ENCODE measurements around the gene ANAPC1.

Gene ANAPC1, protein sequence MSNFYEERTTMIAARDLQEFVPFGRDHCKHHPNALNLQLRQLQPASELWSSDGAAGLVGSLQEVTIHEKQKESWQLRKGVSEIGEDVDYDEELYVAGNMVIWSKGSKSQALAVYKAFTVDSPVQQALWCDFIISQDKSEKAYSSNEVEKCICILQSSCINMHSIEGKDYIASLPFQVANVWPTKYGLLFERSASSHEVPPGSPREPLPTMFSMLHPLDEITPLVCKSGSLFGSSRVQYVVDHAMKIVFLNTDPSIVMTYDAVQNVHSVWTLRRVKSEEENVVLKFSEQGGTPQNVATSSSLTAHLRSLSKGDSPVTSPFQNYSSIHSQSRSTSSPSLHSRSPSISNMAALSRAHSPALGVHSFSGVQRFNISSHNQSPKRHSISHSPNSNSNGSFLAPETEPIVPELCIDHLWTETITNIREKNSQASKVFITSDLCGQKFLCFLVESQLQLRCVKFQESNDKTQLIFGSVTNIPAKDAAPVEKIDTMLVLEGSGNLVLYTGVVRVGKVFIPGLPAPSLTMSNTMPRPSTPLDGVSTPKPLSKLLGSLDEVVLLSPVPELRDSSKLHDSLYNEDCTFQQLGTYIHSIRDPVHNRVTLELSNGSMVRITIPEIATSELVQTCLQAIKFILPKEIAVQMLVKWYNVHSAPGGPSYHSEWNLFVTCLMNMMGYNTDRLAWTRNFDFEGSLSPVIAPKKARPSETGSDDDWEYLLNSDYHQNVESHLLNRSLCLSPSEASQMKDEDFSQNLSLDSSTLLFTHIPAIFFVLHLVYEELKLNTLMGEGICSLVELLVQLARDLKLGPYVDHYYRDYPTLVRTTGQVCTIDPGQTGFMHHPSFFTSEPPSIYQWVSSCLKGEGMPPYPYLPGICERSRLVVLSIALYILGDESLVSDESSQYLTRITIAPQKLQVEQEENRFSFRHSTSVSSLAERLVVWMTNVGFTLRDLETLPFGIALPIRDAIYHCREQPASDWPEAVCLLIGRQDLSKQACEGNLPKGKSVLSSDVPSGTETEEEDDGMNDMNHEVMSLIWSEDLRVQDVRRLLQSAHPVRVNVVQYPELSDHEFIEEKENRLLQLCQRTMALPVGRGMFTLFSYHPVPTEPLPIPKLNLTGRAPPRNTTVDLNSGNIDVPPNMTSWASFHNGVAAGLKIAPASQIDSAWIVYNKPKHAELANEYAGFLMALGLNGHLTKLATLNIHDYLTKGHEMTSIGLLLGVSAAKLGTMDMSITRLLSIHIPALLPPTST (N-terminal part only)

DNA sequence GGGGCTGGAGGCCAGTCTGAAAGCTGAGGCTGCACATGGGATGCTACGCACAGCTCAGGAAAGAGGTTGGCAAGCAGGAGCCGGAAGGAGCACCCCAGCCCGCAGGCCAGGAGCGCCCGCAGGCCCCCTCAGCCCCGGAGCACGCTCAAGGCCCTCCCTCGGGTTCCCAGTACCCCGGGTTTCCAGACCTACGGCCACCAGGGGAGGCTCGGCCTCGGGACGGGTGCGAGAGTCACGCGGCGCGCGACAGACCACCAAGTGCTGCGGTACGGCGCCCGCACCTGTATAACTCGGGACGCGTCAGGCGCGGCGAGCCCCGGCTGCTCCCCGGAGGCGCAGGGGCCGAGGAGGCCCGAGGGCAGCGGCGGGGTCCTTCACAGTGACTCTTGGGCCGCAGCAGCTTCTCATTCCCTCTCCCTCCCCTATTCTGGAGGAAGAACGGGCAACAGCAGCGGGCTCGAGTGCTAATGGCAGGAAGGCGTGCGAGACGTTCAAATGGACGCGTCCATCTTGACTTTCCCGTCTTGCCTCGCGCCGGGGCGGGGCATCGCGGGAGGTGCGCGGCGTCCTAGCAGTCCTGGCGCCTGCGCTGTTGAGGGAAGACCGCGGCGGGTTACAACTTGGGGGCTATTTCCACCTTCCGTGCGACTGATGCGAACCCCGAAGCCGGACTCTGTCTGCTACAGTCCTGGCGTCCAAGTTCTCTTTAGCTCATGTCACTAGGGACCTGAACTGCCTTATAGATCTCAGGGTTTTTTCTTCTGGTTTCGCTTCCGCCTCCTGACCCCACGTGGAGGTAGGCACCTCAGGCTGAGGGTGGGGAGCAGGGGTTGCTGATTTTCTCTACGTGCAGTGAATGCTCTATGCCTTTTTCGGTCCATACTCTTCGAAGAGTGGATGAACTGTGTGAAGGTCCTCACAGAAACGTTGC, at the start of gene ANAPC1:
Gene ANAPC1 (minus strand): TSS at position 533 of the 931 bp plus-strand sequence. CDS start 3,368 bp downstream, outside the sequence.
- H3K27ac ChIP-seq (ENCODE audit: extremely low read depth, low read depth, low read length) = peak within 1 kb of the TSS; percentile 91
- ChIA-PET CTCF (interaction anchor here (0.5 to 1.8 kb wide), 4 partner anchors 16 to 168 kb away, joined by 3 to 8 read pairs (median 3); no protein-coding TSS in a partner anchor), POLR2A (interaction anchor here (0.6 to 1.9 kb wide), 4 partner anchors 9 to 767 kb away, joined by 3 to 15 read pairs (median 4); partner anchors contain the start of genes MERTK and TMEM87B)
- H3K36me3 ChIP-seq (ENCODE audit: control insufficient read depth in 2 of 2, insufficient read depth in 1 of 2, low read length in 2 of 2) = peaks cover 3 to 9% of the 10 kb centered on the region in 2 experiments; a peak in 2 of 3 replicates
- no peaks in the 10 kb centered on the region for H3K4me1 ChIP-seq (ENCODE audit: control insufficient read depth, insufficient read depth, low read length)
- H3K4me3 ChIP-seq (ENCODE audit: low read depth, low read length) = peak within 1 kb of the TSS; percentile 88
- H3K9me3 ChIP-seq (ENCODE audit: control insufficient read depth, insufficient read depth, low read depth, low read length) = no peaks in the 10 kb centered on the region
- peak; percentile 93 for TF ChIP-seq ZNF76 (tag by site-specific recombination; IDR thresholded peaks at IDR 0.05; ENCODE audit: borderline replicate concordance, low read depth)
- TF ChIP-seq ZNF174 (tag by site-specific recombination; IDR thresholded peaks at IDR 0.05) = no peak
- TF ChIP-seq MYNN (tag by site-specific recombination; IDR thresholded peaks at IDR 0.05; ENCODE audit: borderline replicate concordance) = no peak
- TF ChIP-seq, protein P1, sequence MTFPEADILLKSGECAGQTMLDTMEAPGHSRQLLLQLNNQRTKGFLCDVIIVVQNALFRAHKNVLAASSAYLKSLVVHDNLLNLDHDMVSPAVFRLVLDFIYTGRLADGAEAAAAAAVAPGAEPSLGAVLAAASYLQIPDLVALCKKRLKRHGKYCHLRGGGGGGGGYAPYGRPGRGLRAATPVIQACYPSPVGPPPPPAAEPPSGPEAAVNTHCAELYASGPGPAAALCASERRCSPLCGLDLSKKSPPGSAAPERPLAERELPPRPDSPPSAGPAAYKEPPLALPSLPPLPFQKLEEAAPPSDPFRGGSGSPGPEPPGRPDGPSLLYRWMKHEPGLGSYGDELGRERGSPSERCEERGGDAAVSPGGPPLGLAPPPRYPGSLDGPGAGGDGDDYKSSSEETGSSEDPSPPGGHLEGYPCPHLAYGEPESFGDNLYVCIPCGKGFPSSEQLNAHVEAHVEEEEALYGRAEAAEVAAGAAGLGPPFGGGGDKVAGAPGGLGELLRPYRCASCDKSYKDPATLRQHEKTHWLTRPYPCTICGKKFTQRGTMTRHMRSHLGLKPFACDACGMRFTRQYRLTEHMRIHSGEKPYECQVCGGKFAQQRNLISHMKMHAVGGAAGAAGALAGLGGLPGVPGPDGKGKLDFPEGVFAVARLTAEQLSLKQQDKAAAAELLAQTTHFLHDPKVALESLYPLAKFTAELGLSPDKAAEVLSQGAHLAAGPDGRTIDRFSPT (tag by site-specific recombination; IDR thresholded peaks at IDR 0.05) = no peak
- TF ChIP-seq, protein P2, sequence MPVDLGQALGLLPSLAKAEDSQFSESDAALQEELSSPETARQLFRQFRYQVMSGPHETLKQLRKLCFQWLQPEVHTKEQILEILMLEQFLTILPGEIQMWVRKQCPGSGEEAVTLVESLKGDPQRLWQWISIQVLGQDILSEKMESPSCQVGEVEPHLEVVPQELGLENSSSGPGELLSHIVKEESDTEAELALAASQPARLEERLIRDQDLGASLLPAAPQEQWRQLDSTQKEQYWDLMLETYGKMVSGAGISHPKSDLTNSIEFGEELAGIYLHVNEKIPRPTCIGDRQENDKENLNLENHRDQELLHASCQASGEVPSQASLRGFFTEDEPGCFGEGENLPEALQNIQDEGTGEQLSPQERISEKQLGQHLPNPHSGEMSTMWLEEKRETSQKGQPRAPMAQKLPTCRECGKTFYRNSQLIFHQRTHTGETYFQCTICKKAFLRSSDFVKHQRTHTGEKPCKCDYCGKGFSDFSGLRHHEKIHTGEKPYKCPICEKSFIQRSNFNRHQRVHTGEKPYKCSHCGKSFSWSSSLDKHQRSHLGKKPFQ (tag by site-specific recombination; IDR thresholded peaks at IDR 0.05) = no peak
- TF ChIP-seq ZNF350 (tag by site-specific recombination; IDR thresholded peaks at IDR 0.05) = no peak
- peak; percentile 49 for TF ChIP-seq SP7 (tag by site-specific recombination; IDR thresholded peaks at IDR 0.05)
- 0 out of 2 replicates have a peak, but pooled peaks have one; percentile 16 for TF ChIP-seq KLF7 (tag by site-specific recombination; IDR thresholded peaks at IDR 0.05; ENCODE audit: borderline replicate concordance)
- TF ChIP-seq ZNF221 (tag by site-specific recombination; IDR thresholded peaks at IDR 0.05; ENCODE audit: borderline replicate concordance) = no peak
- no peak for TF ChIP-seq ZNF473 (tag by site-specific recombination; IDR thresholded peaks at IDR 0.05)
- no peak for TF ChIP-seq ZNF404 (tag by site-specific recombination; IDR thresholded peaks at IDR 0.05)
- no peak for TF ChIP-seq ZNF248 (tag by site-specific recombination; IDR thresholded peaks at IDR 0.05)
- peak; percentile 91 for TF ChIP-seq YY2 (tag by site-specific recombination; IDR thresholded peaks at IDR 0.05)
- TF ChIP-seq ZBTB17 (tag by site-specific recombination; IDR thresholded peaks at IDR 0.05) = peak; percentile 43; the same call in 1 of the 2 replicates
- TF ChIP-seq ZNF366 (tag by site-specific recombination; conservative IDR thresholded peaks at IDR 0.05) = peak; percentile 23; the same call in 1 of the 2 replicates
- 0 out of 2 replicates have a peak, but pooled peaks have one; percentile 66 for TF ChIP-seq HOXC10 (CRISPR knock-in tag; IDR thresholded peaks at IDR 0.05)
- no peak for TF ChIP-seq ZNF843 (tag by site-specific recombination; IDR thresholded peaks at IDR 0.05)
- TF ChIP-seq ZNF394 (tag by site-specific recombination; IDR thresholded peaks at IDR 0.05; ENCODE audit: borderline replicate concordance) = no peak; the same call in 1 of the 2 replicates
- TF ChIP-seq ZNF19 (tag by site-specific recombination; IDR thresholded peaks at IDR 0.05; ENCODE audit: low read depth) = no peak
- TF ChIP-seq, protein P3, sequence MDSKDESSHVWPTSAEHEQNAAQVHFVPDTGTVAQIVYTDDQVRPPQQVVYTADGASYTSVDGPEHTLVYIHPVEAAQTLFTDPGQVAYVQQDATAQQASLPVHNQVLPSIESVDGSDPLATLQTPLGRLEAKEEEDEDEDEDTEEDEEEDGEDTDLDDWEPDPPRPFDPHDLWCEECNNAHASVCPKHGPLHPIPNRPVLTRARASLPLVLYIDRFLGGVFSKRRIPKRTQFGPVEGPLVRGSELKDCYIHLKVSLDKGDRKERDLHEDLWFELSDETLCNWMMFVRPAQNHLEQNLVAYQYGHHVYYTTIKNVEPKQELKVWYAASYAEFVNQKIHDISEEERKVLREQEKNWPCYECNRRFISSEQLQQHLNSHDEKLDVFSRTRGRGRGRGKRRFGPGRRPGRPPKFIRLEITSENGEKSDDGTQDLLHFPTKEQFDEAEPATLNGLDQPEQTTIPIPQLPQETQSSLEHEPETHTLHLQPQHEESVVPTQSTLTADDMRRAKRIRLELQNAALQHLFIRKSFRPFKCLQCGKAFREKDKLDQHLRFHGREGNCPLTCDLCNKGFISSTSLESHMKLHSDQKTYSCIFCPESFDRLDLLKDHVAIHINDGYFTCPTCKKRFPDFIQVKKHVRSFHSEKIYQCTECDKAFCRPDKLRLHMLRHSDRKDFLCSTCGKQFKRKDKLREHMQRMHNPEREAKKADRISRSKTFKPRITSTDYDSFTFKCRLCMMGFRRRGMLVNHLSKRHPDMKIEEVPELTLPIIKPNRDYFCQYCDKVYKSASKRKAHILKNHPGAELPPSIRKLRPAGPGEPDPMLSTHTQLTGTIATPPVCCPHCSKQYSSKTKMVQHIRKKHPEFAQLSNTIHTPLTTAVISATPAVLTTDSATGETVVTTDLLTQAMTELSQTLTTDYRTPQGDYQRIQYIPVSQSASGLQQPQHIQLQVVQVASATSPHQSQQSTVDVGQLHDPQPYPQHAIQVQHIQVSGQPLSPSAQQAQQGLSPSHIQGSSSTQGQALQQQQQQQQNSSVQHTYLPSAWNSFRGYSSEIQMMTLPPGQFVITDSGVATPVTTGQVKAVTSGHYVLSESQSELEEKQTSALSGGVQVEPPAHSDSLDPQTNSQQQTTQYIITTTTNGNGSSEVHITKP (tag by site-specific recombination; IDR thresholded peaks at IDR 0.05) = peak; percentile 92
- TF ChIP-seq, protein P4, sequence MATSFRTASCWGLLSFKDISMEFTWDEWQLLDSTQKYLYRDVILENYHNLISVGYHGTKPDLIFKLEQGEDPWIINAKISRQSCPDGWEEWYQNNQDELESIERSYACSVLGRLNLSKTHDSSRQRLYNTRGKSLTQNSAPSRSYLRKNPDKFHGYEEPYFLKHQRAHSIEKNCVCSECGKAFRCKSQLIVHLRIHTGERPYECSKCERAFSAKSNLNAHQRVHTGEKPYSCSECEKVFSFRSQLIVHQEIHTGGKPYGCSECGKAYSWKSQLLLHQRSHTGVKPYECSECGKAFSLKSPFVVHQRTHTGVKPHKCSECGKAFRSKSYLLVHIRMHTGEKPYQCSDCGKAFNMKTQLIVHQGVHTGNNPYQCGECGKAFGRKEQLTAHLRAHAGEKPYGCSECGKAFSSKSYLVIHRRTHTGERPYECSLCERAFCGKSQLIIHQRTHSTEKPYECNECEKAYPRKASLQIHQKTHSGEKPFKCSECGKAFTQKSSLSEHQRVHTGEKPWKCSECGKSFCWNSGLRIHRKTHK (tag by site-specific recombination; IDR thresholded peaks at IDR 0.05) = no peak
- TF ChIP-seq ZNF146 (tag by site-specific recombination; IDR thresholded peaks at IDR 0.05) = no peak
- TF ChIP-seq ZBTB1 (tag by site-specific recombination; IDR thresholded peaks at IDR 0.05) = no peak

Measured in HEK293 (cell line).